ENCODE data around the gene EMSY. TPM values are rescaled to one million over a fixed set of nuclear protein-coding genes. Genes with fewer than 3 reads are reported as not detected.

Gene EMSY
- total RNA-seq, 2 experiments from 2014 or later = 29.0 to 31.4 TPM

DNA sequence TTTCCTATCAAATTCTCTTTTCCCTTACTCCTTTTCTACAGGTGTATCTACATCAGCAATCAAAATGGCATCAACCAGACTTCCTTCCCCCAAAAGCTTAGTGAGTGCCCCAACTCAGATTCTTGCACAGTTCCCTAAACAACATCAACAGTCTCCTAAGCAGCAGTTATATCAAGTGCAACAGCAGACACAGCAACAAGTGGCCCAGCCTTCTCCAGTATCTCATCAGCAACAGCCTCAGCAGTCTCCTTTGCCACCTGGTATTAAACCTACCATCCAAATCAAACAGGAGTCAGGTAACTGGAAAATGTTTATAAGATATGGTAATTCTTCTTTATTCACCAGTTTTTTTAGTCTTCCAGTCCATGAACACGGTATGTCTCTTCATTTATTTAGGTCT lies 51.4 kb downstream of the EMSY start:
- CTCF ChIA-PET = no interaction called here
- H3K27ac Mint-ChIP-seq = peak overlapping the region; percentile 61

DNA sequence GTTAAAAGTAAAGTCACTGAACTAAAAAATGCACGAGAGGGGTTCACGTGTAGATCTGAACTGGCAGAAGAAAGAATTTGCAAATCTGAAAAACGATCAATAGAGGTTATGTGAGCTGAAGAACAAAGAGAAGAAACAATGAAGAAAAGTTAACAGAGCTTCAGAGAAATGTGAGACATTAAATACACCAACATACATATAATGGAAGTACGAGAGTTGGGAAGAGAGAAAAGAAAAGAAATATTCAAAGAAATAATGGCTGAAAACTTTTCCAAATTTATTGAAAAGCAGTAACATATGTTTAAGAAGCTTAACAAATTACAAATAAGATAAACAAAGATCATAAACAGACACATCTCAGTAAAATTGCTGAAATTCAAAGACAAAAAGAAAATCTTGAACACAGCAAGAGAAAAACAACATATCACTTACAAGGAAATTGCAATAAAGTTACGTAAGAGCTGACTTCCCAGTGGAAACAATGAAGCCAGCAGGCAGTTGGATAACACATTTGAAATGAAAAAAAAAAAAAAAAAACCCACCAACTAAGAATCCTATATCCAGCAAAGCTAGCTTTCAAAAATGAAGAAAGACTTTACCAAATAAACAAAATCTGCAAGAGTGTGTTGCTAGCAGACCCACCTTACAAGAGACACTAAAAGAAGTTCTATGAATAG lies 56.8 kb downstream of the EMSY start:
- peaks cover 38% of the 10 kb centered on the region for H3K36me3 Mint-ChIP-seq (ENCODE audit: low read depth)
- H3K4me3 Mint-ChIP-seq = no peak overlapping the region
- no peaks in the 10 kb centered on the region for H3K27me3 Mint-ChIP-seq
- TF ChIP-seq, protein P1, sequence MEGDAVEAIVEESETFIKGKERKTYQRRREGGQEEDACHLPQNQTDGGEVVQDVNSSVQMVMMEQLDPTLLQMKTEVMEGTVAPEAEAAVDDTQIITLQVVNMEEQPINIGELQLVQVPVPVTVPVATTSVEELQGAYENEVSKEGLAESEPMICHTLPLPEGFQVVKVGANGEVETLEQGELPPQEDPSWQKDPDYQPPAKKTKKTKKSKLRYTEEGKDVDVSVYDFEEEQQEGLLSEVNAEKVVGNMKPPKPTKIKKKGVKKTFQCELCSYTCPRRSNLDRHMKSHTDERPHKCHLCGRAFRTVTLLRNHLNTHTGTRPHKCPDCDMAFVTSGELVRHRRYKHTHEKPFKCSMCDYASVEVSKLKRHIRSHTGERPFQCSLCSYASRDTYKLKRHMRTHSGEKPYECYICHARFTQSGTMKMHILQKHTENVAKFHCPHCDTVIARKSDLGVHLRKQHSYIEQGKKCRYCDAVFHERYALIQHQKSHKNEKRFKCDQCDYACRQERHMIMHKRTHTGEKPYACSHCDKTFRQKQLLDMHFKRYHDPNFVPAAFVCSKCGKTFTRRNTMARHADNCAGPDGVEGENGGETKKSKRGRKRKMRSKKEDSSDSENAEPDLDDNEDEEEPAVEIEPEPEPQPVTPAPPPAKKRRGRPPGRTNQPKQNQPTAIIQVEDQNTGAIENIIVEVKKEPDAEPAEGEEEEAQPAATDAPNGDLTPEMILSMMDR (IDR thresholded peaks at IDR 0.05) = no peak
- CTCF ChIA-PET = no interaction called here
- peaks cover 8% of the 10 kb centered on the region for H3K9me3 Mint-ChIP-seq
- DNase-seq (no peak), ATAC-seq (no peak)
- intact Hi-C loops (cut with micrococcal nuclease) = no loop called here
- no peak overlapping the region for H3K27ac Mint-ChIP-seq
- POLR2A ChIA-PET = no interaction called here
- no peaks in the 10 kb centered on the region for H3K4me1 Mint-ChIP-seq (ENCODE audit: low read depth)

More for the DNA sequence above, 51.4 kb downstream of the EMSY start:
- Mint-ChIP-seq H3K27me3 (no peaks in the 10 kb centered on the region), H3K4me3 (no peak overlapping the region), H3K36me3 (ENCODE audit: low read depth) (peaks cover 34% of the 10 kb centered on the region), H3K4me1 (ENCODE audit: low read depth) (peaks cover 14% of the 10 kb centered on the region), H3K9me3 (peaks cover 2% of the 10 kb centered on the region)
- TF ChIP-seq, protein P1 (IDR thresholded peaks at IDR 0.05) = no peak
- intact Hi-C loops (cut with micrococcal nuclease) = no loop called here
- DNase-seq (no peak), ATAC-seq (no peak)
- POLR2A ChIA-PET = no interaction called here

DNA sequence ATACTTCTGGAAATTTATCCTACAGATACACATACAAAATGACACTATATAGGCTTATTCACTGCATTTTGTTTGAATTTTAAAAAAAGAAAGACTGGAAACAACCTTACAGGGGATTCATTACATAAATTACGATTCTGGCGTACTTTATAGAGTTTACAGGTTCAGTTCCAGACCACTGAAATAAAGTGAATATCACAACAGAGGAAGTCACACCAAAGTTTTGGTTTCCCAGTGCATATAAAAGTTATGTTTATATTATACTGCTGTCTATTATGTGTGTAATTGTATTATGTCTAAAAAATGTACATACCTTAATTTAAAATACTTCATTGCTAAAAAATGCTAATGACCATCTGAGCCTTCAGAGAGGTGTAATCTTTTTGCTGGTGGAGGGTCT lies 62.0 kb downstream of the EMSY start:
- TF ChIP-seq, protein P1 (IDR thresholded peaks at IDR 0.05) = no peak
- intact Hi-C loops (cut with micrococcal nuclease) = no loop called here
- CTCF ChIA-PET = no interaction called here
- H3K36me3 Mint-ChIP-seq (ENCODE audit: low read depth) = peaks cover 16% of the 10 kb centered on the region
- H3K4me1 Mint-ChIP-seq (ENCODE audit: low read depth) = no peaks in the 10 kb centered on the region
- H3K9me3 Mint-ChIP-seq = no peaks in the 10 kb centered on the region
- no peak overlapping the region for H3K27ac Mint-ChIP-seq
- no peaks in the 10 kb centered on the region for H3K27me3 Mint-ChIP-seq
- H3K4me3 Mint-ChIP-seq = no peak overlapping the region
- DNase-seq (no peak), ATAC-seq (no peak)
- POLR2A ChIA-PET = interaction anchor here (0.6 kb wide), 1 partner anchor 140 kb away, joined by 3 read pairs; no protein-coding TSS in a partner anchor

DNA sequence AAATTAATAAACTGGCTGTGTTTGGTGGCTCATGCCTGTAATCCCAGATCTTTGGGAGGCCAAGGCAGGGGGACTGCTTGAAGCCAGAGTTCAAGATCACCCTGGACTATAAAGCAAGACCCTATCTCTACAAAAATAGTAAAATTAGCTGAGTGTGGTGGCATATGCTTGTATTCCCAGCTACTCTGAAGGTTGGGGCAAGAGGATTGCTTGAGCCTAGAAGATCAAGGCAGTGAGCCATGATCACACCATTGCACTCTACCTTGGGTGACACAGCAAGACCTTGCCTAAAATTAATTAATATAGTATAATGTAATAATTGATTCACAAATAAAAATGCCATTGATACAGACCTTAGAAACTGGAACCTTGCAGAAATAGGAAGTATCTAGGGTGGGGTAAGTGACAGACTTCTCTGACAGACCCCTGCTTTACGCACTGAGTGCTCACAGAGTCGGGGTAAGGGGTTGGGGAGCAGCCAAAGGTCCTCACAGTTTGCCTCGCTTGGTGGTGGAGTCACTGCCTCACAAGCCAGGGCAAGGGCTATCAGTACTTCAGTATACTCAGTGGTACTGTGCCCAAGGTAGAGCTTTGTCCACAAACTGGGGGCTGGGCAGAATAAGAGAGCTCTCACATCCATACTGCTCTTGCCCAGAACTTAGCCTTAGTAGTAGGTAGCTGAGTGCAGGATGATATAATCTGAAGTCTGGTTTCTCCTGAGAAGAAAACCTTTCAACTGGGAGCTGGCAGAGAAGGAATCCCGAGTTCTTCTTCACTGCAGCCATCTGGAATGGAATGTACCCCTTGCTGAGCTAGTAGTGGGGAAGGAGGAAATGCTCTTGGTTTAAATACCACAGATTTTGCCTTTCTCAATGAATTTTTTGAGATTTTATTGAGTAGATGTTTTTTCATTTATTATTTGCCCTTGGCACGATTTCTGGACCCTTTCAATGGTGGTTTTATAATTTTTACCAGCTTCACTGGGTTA lies 65.5 kb downstream of the EMSY start:
- Mint-ChIP-seq H3K27me3 (no peaks in the 10 kb centered on the region), H3K9me3 (no peaks in the 10 kb centered on the region), H3K27ac (no peak overlapping the region), H3K4me1 (ENCODE audit: low read depth) (no peaks in the 10 kb centered on the region), H3K36me3 (ENCODE audit: low read depth) (peaks cover 12% of the 10 kb centered on the region), H3K4me3 (no peak overlapping the region)
- ATAC-seq (no peak), DNase-seq (no peak)
- CTCF ChIA-PET = interaction anchor here (0.6 to 1.5 kb wide), 4 partner anchors 11 to 858 kb away, joined by 3 to 5 read pairs (median 3); no protein-coding TSS in a partner anchor
- intact Hi-C loops (cut with micrococcal nuclease) = no loop called here
- POLR2A ChIA-PET = no interaction called here
- TF ChIP-seq, protein P1 (IDR thresholded peaks at IDR 0.05) = no peak
